ENCODE measurements around the gene BDH1.

The BDH1 gene

DNA sequence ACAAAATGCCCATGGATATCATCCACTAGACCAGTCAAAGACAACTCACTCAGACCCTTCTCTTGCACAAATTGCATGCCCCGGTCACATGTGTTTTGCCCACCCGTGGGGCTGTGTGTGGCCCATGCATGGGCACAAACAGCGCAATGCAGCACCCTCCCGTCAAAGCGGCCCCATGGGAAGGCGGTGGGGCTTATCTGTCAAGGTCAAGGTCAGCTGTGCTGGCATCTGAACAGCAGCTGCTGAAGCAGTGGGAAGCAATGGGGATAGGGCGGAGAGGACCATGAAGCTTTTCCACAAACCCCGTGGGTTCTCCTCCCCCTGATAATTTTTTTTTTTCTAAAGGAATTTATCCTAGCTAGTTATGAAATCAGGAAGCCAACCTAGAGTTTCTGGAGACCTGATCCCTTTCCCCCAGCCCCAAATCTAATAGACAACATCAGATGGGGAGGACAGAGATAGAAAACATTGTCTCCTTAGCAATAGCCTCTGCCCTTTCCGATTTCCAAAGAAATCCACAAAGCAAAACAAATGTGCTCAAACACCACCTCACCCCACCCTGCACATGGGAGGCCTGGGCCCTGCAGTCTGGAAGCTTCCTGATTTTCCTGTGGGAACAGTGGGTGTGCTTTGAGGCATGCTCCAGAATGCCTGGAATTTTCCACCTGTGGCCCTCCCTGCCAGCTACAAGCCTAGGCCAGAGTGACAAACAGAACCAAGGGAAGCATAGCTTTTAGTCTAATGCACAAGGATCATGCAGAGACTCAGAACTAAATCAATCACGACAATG is 84.4 kb downstream of the BDH1 start:
- H3K4me3 ChIP-seq (ENCODE audit: low read depth, low read length), result no peak overlapping the region
- TF ChIP-seq, protein P1, sequence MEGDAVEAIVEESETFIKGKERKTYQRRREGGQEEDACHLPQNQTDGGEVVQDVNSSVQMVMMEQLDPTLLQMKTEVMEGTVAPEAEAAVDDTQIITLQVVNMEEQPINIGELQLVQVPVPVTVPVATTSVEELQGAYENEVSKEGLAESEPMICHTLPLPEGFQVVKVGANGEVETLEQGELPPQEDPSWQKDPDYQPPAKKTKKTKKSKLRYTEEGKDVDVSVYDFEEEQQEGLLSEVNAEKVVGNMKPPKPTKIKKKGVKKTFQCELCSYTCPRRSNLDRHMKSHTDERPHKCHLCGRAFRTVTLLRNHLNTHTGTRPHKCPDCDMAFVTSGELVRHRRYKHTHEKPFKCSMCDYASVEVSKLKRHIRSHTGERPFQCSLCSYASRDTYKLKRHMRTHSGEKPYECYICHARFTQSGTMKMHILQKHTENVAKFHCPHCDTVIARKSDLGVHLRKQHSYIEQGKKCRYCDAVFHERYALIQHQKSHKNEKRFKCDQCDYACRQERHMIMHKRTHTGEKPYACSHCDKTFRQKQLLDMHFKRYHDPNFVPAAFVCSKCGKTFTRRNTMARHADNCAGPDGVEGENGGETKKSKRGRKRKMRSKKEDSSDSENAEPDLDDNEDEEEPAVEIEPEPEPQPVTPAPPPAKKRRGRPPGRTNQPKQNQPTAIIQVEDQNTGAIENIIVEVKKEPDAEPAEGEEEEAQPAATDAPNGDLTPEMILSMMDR (conservative IDR thresholded peaks at IDR 0.05; ENCODE audit: low read depth, low read length), result no peak
- no peak for DNase-seq (ENCODE audit: low read depth)

DNA sequence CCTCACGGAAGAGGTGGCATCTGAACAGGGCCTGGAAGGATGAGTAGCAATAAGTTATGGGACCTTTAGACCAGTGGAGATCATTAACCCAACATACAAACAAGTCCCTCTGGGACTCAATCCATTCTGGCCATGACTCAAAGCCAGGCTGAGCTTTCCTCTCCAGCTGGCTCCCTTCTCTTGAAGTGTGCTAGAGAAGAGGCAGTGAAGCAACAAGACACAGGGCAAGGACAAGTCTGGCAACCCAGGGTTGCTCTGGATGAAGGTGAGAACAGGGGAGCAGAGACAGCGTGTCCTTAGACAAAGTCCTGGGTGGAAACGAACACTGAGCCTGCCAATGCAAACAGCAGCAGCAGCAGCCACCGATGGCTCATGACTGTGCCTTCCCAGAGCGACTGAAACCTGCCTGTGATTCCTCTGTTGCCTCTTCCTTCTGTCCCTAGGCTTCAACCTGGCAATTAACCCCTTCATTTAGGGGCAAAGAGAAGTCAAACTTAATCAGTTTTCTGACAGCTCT is 86.8 kb downstream of the BDH1 start:
- no peak overlapping the region for H3K4me3 ChIP-seq (ENCODE audit: low read depth, low read length)
- TF ChIP-seq, protein P1 (conservative IDR thresholded peaks at IDR 0.05; ENCODE audit: low read depth, low read length), result no peak
- DNase-seq (ENCODE audit: low read depth), result peak; percentile 67

DNA sequence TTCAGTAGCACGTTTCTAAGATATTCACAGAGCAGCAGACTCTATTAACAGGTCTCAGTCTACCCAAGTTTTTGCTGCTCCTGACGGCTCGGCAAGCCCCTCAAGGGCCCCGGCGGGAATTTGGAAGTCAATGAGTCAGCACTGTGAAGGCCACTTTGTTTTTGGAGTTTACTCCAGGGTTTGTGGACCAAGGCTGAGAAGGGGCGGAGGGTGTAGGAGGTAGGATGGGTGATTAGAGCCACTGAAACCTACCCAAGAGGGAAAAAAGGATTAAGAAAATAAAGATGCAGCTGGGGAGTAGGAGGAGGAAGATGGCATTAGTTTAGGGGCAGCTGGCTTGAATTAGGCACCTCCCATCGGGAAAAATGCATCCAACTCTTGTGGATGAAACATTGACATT is 87.6 kb downstream of the BDH1 start:
- TF ChIP-seq, protein P1 (conservative IDR thresholded peaks at IDR 0.05; ENCODE audit: low read depth, low read length), result no peak
- DNase-seq (ENCODE audit: low read depth), result no peak
- H3K4me3 ChIP-seq (ENCODE audit: low read depth, low read length), result no peak overlapping the region

DNA sequence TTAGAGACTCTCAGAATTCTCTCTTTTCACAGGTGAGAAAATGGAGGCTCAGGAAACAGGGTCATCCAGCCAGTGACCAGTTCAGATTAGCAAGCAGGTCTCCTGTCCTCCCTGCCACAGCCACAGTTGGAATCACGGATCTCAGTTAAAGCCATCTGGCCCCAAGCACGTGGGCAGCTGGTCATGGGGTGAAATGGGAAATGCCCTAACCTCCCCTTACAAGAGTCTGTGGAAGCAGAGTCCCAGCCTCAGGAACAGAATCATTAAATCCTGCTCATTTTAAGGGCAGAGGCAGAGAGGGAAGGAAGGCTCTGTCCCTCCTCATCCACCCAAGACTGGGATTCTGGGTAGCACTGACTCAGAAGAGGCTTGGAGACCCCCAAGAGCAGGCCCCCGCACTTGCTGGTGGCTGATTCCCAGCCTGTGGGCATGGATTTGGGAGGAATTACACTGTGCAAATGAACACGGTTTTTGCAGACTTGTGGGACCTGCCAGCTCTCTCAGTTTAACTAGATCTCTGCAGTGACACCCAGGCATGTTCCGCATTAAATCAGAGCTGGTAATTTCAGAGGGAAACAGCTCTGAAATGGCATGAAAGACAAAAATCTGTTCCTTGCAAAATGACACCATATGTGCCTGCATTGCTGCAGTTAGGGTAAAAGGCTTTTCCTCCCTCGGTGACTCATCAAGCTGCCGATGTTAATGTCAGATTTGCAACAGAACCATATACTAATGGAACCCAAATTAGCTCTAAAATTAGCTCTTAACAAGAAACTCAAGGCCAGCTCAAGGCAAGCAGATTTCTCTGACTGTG is 89.0 kb downstream of the BDH1 start:
- no peak overlapping the region for H3K4me3 ChIP-seq (ENCODE audit: low read depth, low read length)
- TF ChIP-seq, protein P1 (conservative IDR thresholded peaks at IDR 0.05; ENCODE audit: low read depth, low read length), result no peak
- peak; percentile 70 for DNase-seq (ENCODE audit: low read depth)

DNA sequence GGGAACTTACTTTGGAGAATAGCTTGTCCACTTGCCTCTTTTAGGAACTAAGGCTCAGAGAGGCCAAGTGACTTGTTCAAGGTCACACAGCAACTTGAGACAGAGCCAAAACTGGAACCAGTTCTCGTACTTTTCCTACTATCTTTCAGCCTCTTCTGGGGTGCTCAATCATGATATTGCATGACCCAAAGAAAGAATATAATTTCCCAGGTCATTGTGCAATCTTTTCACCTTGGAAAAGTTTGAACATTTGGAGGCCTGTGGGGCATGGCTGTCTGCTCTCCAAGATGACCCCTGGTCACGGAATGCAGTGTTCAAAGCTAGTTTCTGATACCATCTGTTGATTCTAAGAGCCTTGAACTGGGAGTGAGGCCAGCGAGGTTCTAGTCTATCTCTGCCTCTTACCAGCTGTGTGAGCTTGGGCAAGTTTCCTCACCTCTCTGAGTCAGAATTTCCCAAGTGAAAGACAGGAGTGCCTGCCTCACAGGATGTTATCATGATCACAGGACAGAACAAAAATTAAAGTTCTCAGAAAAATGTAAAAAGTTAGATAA is 89.7 kb downstream of the BDH1 start:
- TF ChIP-seq, protein P1 (conservative IDR thresholded peaks at IDR 0.05; ENCODE audit: low read depth, low read length), result no peak
- no peak overlapping the region for H3K4me3 ChIP-seq (ENCODE audit: low read depth, low read length)
- DNase-seq (ENCODE audit: low read depth), result peak; percentile 76

DNA sequence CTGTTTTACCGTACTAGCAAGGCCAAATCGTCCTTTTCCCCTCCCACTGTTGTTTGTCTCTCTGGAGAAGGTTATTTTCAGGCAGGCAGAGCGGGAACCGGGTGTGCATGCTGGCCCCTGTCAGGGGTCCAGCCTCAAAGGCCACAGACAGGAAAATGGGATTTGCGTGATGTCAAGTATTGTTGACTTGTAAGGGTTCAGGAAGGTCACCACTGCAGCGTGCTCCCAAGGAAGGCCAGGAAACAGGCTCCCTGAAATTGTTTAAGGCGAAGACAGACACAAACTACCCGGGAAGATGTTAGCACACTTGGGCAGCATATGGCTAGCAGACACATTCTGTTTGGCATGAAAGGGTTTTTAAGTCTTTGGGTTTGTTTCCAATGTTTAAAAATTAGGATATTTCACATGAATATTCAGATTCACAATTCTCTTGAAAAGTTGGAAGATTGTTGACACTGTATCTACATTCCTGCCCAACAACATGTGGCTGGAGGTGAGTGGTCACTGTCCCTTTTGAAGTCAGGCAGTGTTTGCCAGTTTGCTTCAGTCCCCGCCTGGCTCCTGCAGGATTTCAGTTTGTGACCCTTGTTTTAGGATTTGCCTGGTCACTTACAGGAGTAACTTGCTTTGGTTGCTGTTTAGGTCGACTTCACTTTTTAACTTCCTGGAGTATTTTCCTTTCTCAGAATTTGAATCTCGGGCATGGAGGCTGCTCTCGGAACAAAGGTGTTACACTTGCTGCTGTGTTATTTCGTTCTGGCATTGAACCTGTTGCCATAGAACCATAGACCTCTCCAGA is 90.4 kb downstream of the BDH1 start:
- H3K4me3 ChIP-seq (ENCODE audit: low read depth, low read length), result no peak overlapping the region
- TF ChIP-seq, protein P1 (conservative IDR thresholded peaks at IDR 0.05; ENCODE audit: low read depth, low read length), result no peak
- no peak for DNase-seq (ENCODE audit: low read depth)
